IMR-90 (cell line): ENCODE results near the gene COX8C. TPM values are rescaled to one million over a fixed set of nuclear protein-coding genes. Genes with fewer than 3 reads are reported as not detected.

ENCODE experiments used
- ATAC-seq: fragments of 200-7000 bp; cut with Tn5 transposase; 2 replicates; pipeline ENCODE4 v1.9.1; 2020; ENCODE audit warnings: low read depth, mild to moderate bottlenecking, moderate library complexity
- BruUV-seq: library from RNA; stranded (reverse); fragments of 400-500 nt; replicated peaks from 2 replicates; lab custom pipeline; 2021; lab: Mats Ljungman, UMichigan
- CTCF ChIA-PET: fragments of 300-600 bp; formaldehyde crosslinking; extraction: SDS; loops from one replicate; lab custom pipeline; 2021; ENCODE audit warnings: antibody characterized with exemption; lab: Yijun Ruan, JAX
- POLR2A ChIA-PET: fragments of 300-600 bp; sonication (Branson Sonifier 250); formaldehyde crosslinking; loops from one replicate; lab custom pipeline; 2022; ENCODE audit warnings: antibody characterized with exemption; ENCODE audit not compliant: unreplicated experiment; lab: Charles Lee
- DNase-seq: peaks from one replicate; pipeline ENCODE4 v3.0.0; 2013
- H2AFZ ChIP-seq: replicated peaks from 2 replicates; pipeline ENCODE3; 2013; ENCODE audit warnings: low read length, mild to moderate bottlenecking; ENCODE audit not compliant: poor library complexity
- H2AK5ac ChIP-seq: 2 replicates; pipeline ENCODE4 v1.6.1; 2013; ENCODE audit warnings: low read depth, low read length, inconsistent platforms
- H2AK9ac ChIP-seq: replicated peaks from 2 replicates; pipeline ENCODE3; 2013; ENCODE audit warnings: mild to moderate bottlenecking, low read depth, low read length, moderate library complexity; ENCODE audit not compliant: poor library complexity
- H2BK120ac ChIP-seq: 2 replicates; pipeline ENCODE4 v1.6.1; 2013; ENCODE audit warnings: low read depth, low read length, inconsistent platforms
- H2BK15ac ChIP-seq: 3 replicates; pipeline ENCODE4 v1.6.1; 2013; ENCODE audit warnings: low read depth, low read length, inconsistent platforms
- H2BK20ac ChIP-seq: 2 replicates; pipeline ENCODE4 v1.6.1; 2013; ENCODE audit warnings: low read depth, mild to moderate bottlenecking, inconsistent platforms, low read length, moderate library complexity
- H2BK5ac ChIP-seq: 2 replicates; pipeline ENCODE4 v1.6.1; 2013; ENCODE audit warnings: mild to moderate bottlenecking, low read depth, low read length, inconsistent platforms; ENCODE audit not compliant: poor library complexity, severe bottlenecking
- H3K14ac ChIP-seq: replicated peaks from 2 replicates; pipeline ENCODE4 v1.6.1; 2013; ENCODE audit warnings: low read depth, low read length, inconsistent platforms
- H3K18ac ChIP-seq: 2 replicates; pipeline ENCODE4 v1.6.1; 2013; ENCODE audit warnings: low read depth, low read length, control low read depth
- H3K23ac ChIP-seq: 2 replicates; pipeline ENCODE4 v1.6.1; 2013; ENCODE audit warnings: low read depth, low read length, inconsistent platforms
- H3K27ac ChIP-seq: 2 replicates; pipeline ENCODE4 v1.5.1; 2013; ENCODE audit warnings: mild to moderate bottlenecking, control low read depth, low read length; ENCODE audit not compliant: insufficient read depth
- H3K27me3 ChIP-seq: 2 replicates; pipeline ENCODE4 v1.6.1; 2013; ENCODE audit warnings: low read length; ENCODE audit not compliant: control insufficient read depth, insufficient read depth
- H3K36me3 ChIP-seq: 2 replicates; pipeline ENCODE4 v1.6.1; 2013; ENCODE audit warnings: low read length, mixed read lengths; ENCODE audit not compliant: control insufficient read depth, insufficient read depth
- H3K4ac ChIP-seq: 2 replicates; pipeline ENCODE4 v1.6.1; 2013; ENCODE audit warnings: low read depth, low read length, inconsistent platforms
- H3K4me1 ChIP-seq: 2 replicates; pipeline ENCODE4 v1.6.1; 2013; ENCODE audit warnings: low read length, mixed read lengths; ENCODE audit not compliant: control insufficient read depth, insufficient read depth
- H3K4me2 ChIP-seq: 2 replicates; pipeline ENCODE4 v1.6.1; 2013; ENCODE audit warnings: low read depth, mild to moderate bottlenecking, control low read depth, low read length, moderate library complexity
- H3K4me3 ChIP-seq: 2 replicates; pipeline ENCODE4 v1.5.1; 2013; ENCODE audit warnings: low read depth, mild to moderate bottlenecking, control low read depth, low read length, moderate library complexity; ENCODE audit not compliant: insufficient read depth
- H3K56ac ChIP-seq: 2 replicates; pipeline ENCODE4 v1.6.1; 2013; ENCODE audit warnings: low read length, inconsistent platforms; ENCODE audit not compliant: insufficient read depth; ENCODE audit errors: extremely low read depth
- H3K79me1 ChIP-seq, 2 experiments: 2 replicates each; pipeline ENCODE4 v1.6.1; 2013; ENCODE audit warnings: low read length in 2 of 2, inconsistent platforms in 1 of 2, low read depth in 1 of 2
- H3K9ac ChIP-seq: 2 replicates; pipeline ENCODE4 v1.6.1; 2013; ENCODE audit warnings: low read depth, low read length, control low read depth
- H3K9me1 ChIP-seq: 2 replicates; pipeline ENCODE4 v1.6.1; 2013; ENCODE audit warnings: low read length, inconsistent platforms; ENCODE audit not compliant: insufficient read depth
- H3K9me3 ChIP-seq: 2 replicates; pipeline ENCODE4 v1.6.1; 2013; ENCODE audit warnings: low read length; ENCODE audit not compliant: control insufficient read depth, insufficient read depth
- H4K20me1 ChIP-seq: 2 replicates; pipeline ENCODE4 v1.6.1; 2013; ENCODE audit warnings: low read length, inconsistent platforms; ENCODE audit not compliant: insufficient read depth
- H4K5ac ChIP-seq: 2 replicates; pipeline ENCODE4 v1.6.1; 2013; ENCODE audit warnings: mild to moderate bottlenecking, low read depth, low read length, control low read depth
- H4K8ac ChIP-seq, 2 experiments: 2 replicates each; pipeline ENCODE4 v1.6.1; 2013; ENCODE audit warnings: low read depth in 2 of 2, low read length in 2 of 2, control low read depth in 1 of 2, inconsistent platforms in 1 of 2
- H4K91ac ChIP-seq: 2 replicates; pipeline ENCODE4 v1.6.1; 2013; ENCODE audit warnings: low read depth, low read length, inconsistent platforms; ENCODE audit not compliant: insufficient read depth
- CTCF ChIP-seq: conservative IDR thresholded peaks from 2 replicates; pipeline ENCODE4 v1.5.1; 2012; ENCODE audit warnings: mild to moderate bottlenecking, low read depth, low read length, improper control_type of control experiment
- MAZ ChIP-seq: IDR thresholded peaks from 2 replicates; pipeline ENCODE4 v1.6.1; 2012; ENCODE audit warnings: low read depth, mild to moderate bottlenecking, low read length, improper control_type of control experiment, moderate library complexity, borderline replicate concordance
- NFE2L2 ChIP-seq: fragments of 150-350 bp; IDR thresholded peaks from 2 replicates; pipeline ENCODE4 v1.6.1; 2016; ENCODE audit warnings: low read depth, mild to moderate bottlenecking, low read length
- WGBS, 2 experiments: methylation state at CpG; one replicate each; pipeline versions ENCODE4 v1.1.5 to v1.1.7; 2013; ENCODE audit warnings: missing lambda C conversion rate in 2 of 2; ENCODE audit not compliant: insufficient read length in 1 of 2; ENCODE audit errors: extremely low coverage in 2 of 2; 5-methylcytosine and 5-hydroxymethylcytosine counted together
- dilution Hi-C: fragments of 300-500 bp; cut with HindIII; formaldehyde crosslinking; loops from one replicate; pipeline ENCODE4 v1.14.3; 2018; ENCODE audit warnings: low sequenced_read_pairs; ENCODE audit not compliant: unreplicated experiment
- in situ Hi-C: fragments of 300-500 bp; cut with MboI; formaldehyde crosslinking; loops from 3 replicates; pipeline ENCODE4 v1.14.3; 2019; ENCODE audit warnings: low sequenced_read_pairs, inconsistent platforms, mixed read lengths
- intact Hi-C: fragments of 100-400 bp; cut with micrococcal nuclease; formaldehyde crosslinking; loops from 2 replicates; pipeline ENCODE4 v1.10.0; 2022
- polyA plus RNA-seq, 3 experiments: library from polyadenylated mRNA; depleted of rRNA; stranded (reverse); fragments of >200 nt; gene quantifications; 2 replicates each; pipeline ENCODE4 v1.2.3, GENCODE V29; 2012; ENCODE audit warnings: low replicate concordance in 1 of 3
- total RNA-seq: library from RNA; depleted of rRNA; stranded (reverse); fragments of >200 nt; gene quantifications from 2 replicates; pipeline ENCODE4 v1.2.3, GENCODE V29; 2012
- TF ChIP-seq, protein P1 (sequence below): fragments of 150-350 bp; IDR thresholded peaks from 2 replicates; pipeline ENCODE4 v1.6.1; 2017; ENCODE audit warnings: mild to moderate bottlenecking, antibody characterized with exemption, low read length, low read depth

COX8C gene
- total and polyA plus RNA-seq, 2 of the 4 experiments (the other 2 are of a cell fraction) = not detected

DNA sequence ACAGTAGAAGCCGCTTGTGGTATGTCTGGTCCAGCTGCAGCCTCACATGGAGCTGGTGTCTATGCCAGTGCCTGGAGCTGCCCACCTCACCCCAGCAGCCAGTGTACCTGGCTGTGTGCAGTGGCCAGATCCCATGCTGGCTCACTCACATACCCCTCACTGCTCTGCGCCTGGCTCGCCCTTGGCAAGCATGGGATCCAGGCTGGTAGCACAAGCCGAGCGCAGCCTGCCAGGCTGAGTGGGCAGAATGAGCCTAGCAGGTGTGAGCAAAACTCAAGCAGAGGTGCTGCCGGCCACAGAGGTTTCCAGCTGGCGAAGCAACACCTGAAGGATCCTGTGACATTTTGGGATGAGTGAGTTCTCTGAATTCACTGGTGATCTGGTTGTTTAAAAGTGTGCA, 9.1 kb upstream of the COX8C start:
- intact Hi-C loops = no loop called here
- H4K20me1 ChIP-seq = no peaks in the 10 kb centered on the region
- H3K9ac ChIP-seq = no peak overlapping the region
- H4K5ac ChIP-seq = no peak overlapping the region
- H3K4ac ChIP-seq = no peak overlapping the region
- no peak overlapping the region for H3K4me3 ChIP-seq
- dilution Hi-C loops = no loop called here
- no peak overlapping the region for H3K23ac ChIP-seq
- H2BK20ac ChIP-seq = no peak overlapping the region
- H2BK120ac ChIP-seq = no peak overlapping the region
- H3K27me3 ChIP-seq = no peaks in the 10 kb centered on the region
- TF ChIP-seq, protein P1, sequence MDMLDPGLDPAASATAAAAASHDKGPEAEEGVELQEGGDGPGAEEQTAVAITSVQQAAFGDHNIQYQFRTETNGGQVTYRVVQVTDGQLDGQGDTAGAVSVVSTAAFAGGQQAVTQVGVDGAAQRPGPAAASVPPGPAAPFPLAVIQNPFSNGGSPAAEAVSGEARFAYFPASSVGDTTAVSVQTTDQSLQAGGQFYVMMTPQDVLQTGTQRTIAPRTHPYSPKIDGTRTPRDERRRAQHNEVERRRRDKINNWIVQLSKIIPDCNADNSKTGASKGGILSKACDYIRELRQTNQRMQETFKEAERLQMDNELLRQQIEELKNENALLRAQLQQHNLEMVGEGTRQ = no peak
- TF ChIP-seq CTCF (no peak), NFE2L2 (no peak), MAZ (no peak)
- H3K14ac ChIP-seq = no peak overlapping the region
- no peak overlapping the region for H3K56ac ChIP-seq
- H2AFZ ChIP-seq = no peak overlapping the region
- ChIA-PET CTCF (no interaction called here), POLR2A (no interaction called here)
- H2AK5ac ChIP-seq = no peak overlapping the region
- peaks cover 0 to 7% of the 10 kb centered on the region in 2 experiments; a peak in 1 of 4 replicates for H3K79me1 ChIP-seq
- H2BK5ac ChIP-seq = no peak overlapping the region
- in situ Hi-C loops = no loop called here
- H4K8ac ChIP-seq = no peak overlapping the region
- no peaks in the 10 kb centered on the region for H3K9me1 ChIP-seq
- no peak overlapping the region for H3K4me2 ChIP-seq
- no CpG with 5 or more reads among the region's 7 CpGs for WGBS, 2 experiments
- H3K4me1 ChIP-seq = no peaks in the 10 kb centered on the region
- no peak overlapping the region for H2AK9ac ChIP-seq
- ATAC-seq = no peak
- no TSS peak for BruUV-seq
- DNase-seq = no peak
- H3K9me3 ChIP-seq = no peaks in the 10 kb centered on the region
- no peak overlapping the region for H2BK15ac ChIP-seq
- H3K18ac ChIP-seq = no peak overlapping the region
- H3K36me3 ChIP-seq = no peaks in the 10 kb centered on the region
- no peak overlapping the region for H4K91ac ChIP-seq
- no peak overlapping the region for H3K27ac ChIP-seq
